Lung (tissue), 12 donors: ENCODE results near the gene JAG2. TPM values are rescaled to one million over a fixed set of nuclear protein-coding genes. Genes with fewer than 3 reads are reported as not detected.

ENCODE experiments used
- ATAC-seq: fragments of 200-7000 bp; cut with Tn5 transposase; one replicate; pipeline ENCODE4 v1.9.1; 2020; ENCODE audit warnings: moderate number of reproducible peaks; ENCODE audit not compliant: insufficient read depth, low FRiP score
- DNase-seq, 3 donors: peaks; one replicate each; pipeline ENCODE4 v3.0.0-alpha.2; 2013 to 2017
- H3K27ac ChIP-seq, 2 donors: one replicate each; pipeline ENCODE4 v1.5.1; 2013; ENCODE audit warnings: mild to moderate bottlenecking in 2 of 2, moderate library complexity in 2 of 2, control low read depth in 1 of 2, inconsistent platforms in 1 of 2, low read depth in 1 of 2, low read length in 1 of 2
- H3K27me3 ChIP-seq, 3 donors: one replicate each; pipeline ENCODE4 v1.5.1; 2013; ENCODE audit warnings: low read length in 2 of 3; ENCODE audit not compliant: control insufficient read depth in 3 of 3, insufficient read depth in 3 of 3
- H3K36me3 ChIP-seq, 4 donors: one replicate each; pipeline ENCODE4 v1.5.1; 2013; ENCODE audit warnings: low read length in 4 of 4, mild to moderate bottlenecking in 1 of 4, moderate library complexity in 1 of 4; ENCODE audit not compliant: control insufficient read depth in 4 of 4, insufficient read depth in 4 of 4
- H3K4me1 ChIP-seq, 5 donors: one replicate each; pipeline ENCODE4 v1.5.1; 2013; ENCODE audit warnings: low read length in 5 of 5, mild to moderate bottlenecking in 2 of 5, moderate library complexity in 1 of 5; ENCODE audit not compliant: control insufficient read depth in 5 of 5, insufficient read depth in 5 of 5
- H3K4me3 ChIP-seq: one replicate; pipeline ENCODE4 v1.5.1; 2013; ENCODE audit warnings: mild to moderate bottlenecking, control low read depth, moderate library complexity
- H3K9ac ChIP-seq, 2 donors: one replicate each; pipeline ENCODE4 v1.5.1; 2013; ENCODE audit warnings: low read length in 2 of 2, control low read depth in 1 of 2; ENCODE audit not compliant: insufficient read depth in 1 of 2
- H3K9me3 ChIP-seq, 4 donors: one replicate each; pipeline ENCODE4 v1.5.1; 2013; ENCODE audit warnings: low read length in 3 of 4, mild to moderate bottlenecking in 1 of 4, moderate library complexity in 1 of 4; ENCODE audit not compliant: control insufficient read depth in 4 of 4, insufficient read depth in 3 of 4
- WGBS, 2 donors: extraction: QIAGEN DNeasy Blood & Tissue Kit; methylation state at CpG; one replicate each; pipeline ENCODE4 v1.1.7; 2013; 5-methylcytosine and 5-hydroxymethylcytosine counted together
- polyA plus RNA-seq, 2 donors: library from polyadenylated mRNA; stranded (reverse); fragments of 200-250 nt; gene quantifications; one replicate each; pipeline ENCODE4 v1.2.1, GENCODE V29; 2013
- total RNA-seq, 2 donors: library from RNA; depleted of rRNA in 1 of 2; stranded (reverse); fragments of >200 nt in 1 of 2; gene quantifications; one replicate each; pipeline ENCODE4 v1.2.1, GENCODE V29; 2014 to 2021
- TF ChIP-seq, protein P1 (sequence below): IDR thresholded peaks from 2 replicates; pipeline ENCODE4 v1.5.1; 2012; ENCODE audit warnings: mild to moderate bottlenecking; ENCODE audit errors: control extremely low read depth, extremely low read depth
- donor health status: control.
- donor health status: control.
- donor health status: Bipolar disorder and iron deficiency.
- donor health status: healthy.
- donor health status: DM: yes; HTN: yes; CAD: no.

Gene JAG2
- total and polyA plus RNA-seq, 4 donors, result 14.1 to 35.1 (median 27.8) TPM

DNA sequence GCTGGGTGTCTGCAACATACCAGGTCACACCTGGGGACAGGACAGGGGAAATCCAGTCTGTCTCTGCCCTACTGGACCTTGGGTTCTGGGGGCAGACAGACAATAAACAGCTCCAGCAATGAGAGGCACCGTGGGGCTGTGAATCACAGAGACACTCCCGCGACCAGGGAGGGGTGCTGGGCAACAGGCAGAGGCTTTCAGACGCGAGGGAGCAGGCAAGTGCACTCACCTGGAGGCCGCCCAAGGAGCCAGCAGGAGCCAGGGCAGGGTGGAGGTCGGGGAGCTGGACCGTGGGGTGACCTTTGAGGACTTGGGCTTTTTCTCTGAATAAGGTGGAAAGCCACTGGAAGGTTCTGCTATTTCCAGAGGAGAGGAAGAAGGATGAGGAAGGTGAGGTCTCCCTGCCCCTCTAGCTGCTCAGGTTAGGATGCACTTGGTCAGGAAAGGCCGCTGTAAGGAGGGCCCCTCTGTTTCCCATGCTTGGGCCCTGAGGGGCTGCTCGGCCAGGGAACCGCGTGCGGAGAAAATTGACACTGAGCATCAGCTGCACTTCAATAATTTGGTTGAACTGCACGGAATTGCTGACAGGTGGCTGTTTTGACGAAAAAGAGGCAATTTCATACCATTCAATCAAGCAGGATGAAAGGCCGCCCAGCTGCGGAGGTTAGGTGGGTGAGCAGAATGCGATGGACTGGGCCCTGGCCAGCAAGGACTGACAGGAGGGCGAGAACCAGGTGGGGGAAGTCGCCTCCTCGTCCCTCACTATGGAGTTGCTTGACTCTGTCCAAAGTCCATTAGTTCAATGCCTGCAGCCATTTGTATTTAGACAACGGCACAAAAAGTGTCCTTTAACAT, 42.2 kb downstream of the JAG2 start:
- no peaks in the 10 kb centered on the region for H3K36me3 ChIP-seq
- H3K9ac ChIP-seq, result no peak overlapping the region
- H3K9me3 ChIP-seq, result peaks cover 0 to 10% (median 9%) of the 10 kb centered on the region in 4 donors
- H3K4me1 ChIP-seq, result no peaks in the 10 kb centered on the region
- no peak overlapping the region for H3K4me3 ChIP-seq
- ATAC-seq (no peak), DNase-seq (no peak)
- 77 to 78% methylated on average over 22 of the region's 22 CpGs for WGBS, 2 donors
- no peaks in the 10 kb centered on the region for H3K27me3 ChIP-seq
- no peak overlapping the region for H3K27ac ChIP-seq
- TF ChIP-seq, protein P1, sequence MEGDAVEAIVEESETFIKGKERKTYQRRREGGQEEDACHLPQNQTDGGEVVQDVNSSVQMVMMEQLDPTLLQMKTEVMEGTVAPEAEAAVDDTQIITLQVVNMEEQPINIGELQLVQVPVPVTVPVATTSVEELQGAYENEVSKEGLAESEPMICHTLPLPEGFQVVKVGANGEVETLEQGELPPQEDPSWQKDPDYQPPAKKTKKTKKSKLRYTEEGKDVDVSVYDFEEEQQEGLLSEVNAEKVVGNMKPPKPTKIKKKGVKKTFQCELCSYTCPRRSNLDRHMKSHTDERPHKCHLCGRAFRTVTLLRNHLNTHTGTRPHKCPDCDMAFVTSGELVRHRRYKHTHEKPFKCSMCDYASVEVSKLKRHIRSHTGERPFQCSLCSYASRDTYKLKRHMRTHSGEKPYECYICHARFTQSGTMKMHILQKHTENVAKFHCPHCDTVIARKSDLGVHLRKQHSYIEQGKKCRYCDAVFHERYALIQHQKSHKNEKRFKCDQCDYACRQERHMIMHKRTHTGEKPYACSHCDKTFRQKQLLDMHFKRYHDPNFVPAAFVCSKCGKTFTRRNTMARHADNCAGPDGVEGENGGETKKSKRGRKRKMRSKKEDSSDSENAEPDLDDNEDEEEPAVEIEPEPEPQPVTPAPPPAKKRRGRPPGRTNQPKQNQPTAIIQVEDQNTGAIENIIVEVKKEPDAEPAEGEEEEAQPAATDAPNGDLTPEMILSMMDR, result no peak

DNA sequence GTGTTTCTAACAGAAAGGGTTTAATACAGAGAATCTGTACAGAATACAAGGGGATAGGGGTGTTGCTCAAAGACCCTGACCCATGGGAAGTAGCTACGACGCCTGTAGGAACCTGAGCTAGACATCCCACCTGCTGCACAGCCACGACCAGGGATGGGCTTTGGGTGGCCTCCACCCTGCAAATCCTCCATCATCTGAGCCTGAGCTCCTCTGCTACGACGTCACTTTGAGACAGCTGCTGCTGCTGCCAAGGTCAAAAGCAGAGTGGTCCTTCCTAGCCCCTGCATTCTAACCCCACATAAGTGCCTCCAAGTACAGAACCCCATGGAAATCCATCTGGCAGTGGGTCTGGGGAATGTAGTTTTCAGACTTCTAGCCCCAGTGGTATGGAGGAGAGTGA, 43.8 kb downstream of the JAG2 start:
- DNase-seq (no peak), ATAC-seq (no peak)
- 58 to 75% methylated on average over 5 of the region's 5 CpGs for WGBS, 2 donors
- H3K9ac ChIP-seq, result no peak overlapping the region
- no peaks in the 10 kb centered on the region for H3K27me3 ChIP-seq
- H3K27ac ChIP-seq, result no peak overlapping the region
- no peak overlapping the region for H3K4me3 ChIP-seq
- no peaks in the 10 kb centered on the region for H3K36me3 ChIP-seq
- H3K4me1 ChIP-seq, result no peaks in the 10 kb centered on the region
- TF ChIP-seq, protein P1, result no peak
- H3K9me3 ChIP-seq, result peaks cover 0 to 12% (median 10%) of the 10 kb centered on the region in 4 donors

DNA sequence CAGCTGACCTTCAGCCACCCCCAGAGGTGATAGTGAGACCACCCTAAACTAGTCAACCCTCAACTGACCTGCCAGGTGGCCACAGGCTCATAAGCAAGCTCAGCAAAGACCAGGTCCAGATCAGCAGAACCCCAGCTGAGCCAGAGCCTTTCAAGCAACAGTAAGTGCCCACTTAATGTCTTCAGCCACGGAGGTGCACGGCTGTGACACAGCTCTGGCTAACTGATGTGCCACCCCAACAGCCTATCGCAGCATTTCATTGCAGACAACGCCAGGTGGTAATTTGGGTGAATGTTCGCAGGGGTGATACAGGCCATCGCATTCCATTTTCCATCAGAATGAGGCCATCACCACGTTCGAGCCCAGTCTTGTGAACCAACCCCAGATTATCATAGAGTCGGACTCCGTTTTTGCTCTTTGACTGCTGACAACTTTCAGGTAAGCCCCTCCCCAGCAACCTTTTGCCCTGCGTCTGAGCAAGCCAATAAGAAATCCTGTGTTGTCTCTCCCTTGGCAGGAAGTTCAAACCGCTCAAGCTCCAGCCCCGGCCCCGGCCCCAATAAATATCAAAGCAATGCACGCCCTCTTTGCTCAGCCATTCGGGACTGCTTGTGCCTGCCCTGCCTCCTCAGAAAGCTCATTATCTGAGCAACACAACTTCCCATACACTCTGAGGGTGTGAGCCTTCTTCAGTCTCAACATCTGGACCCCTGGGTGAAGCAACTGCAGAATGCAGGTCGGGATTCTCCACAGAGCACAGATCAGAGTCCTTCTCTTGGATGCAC, 44.4 kb downstream of the JAG2 start:
- DNase-seq, result peak in 2 of 3 donors; percentile 4 to 7
- Histone ChIP-seq H3K4me3 (no peak overlapping the region), H3K9me3 (peaks cover 0 to 12% (median 10%) of the 10 kb centered on the region in 4 donors), H3K4me1 (peaks cover 0 to 6% (median 0%) of the 10 kb centered on the region in 5 donors), H3K27ac (no peak overlapping the region), H3K36me3 (no peaks in the 10 kb centered on the region), H3K27me3 (no peaks in the 10 kb centered on the region), H3K9ac (no peak overlapping the region)
- ATAC-seq, result no peak
- TF ChIP-seq, protein P1, result no peak
- WGBS, 2 donors, result 60 to 74% methylated on average over 17 of the region's 17 CpGs
